Heart right ventricle (tissue), 16 donors: Measurements from ENCODE around the gene CFAP161. TPM values are rescaled to one million over a fixed set of nuclear protein-coding genes. Genes with fewer than 3 reads are reported as not detected.
"Not testable (repeated sequence)": the region's sequence is repeated elsewhere in the genome, so short reads cannot be mapped to it uniquely, and the experiment has no call there.

Source experiments
- ATAC-seq, 8 donors: fragments of 200-7000 bp; cut with Tn5 transposase; one replicate each; pipeline ENCODE4 v1.9.1; 2020; ENCODE audit warnings: mild to moderate bottlenecking in 8 of 8, moderate library complexity in 8 of 8, moderate number of reproducible peaks in 1 of 8
- DNase-seq, 2 donors: peaks; one replicate each; pipeline ENCODE4 v3.0.0-alpha.2; 2020
- H3K27ac ChIP-seq, 10 donors: fragments of 200-600 bp; sonication (generic) in 2 of 10; one replicate each; pipeline versions ENCODE4 v1.5.0 to v1.8.0; 2020 to 2022; ENCODE audit warnings: mild to moderate bottlenecking in 3 of 10
- H3K27me3 ChIP-seq, 7 donors: fragments of 200-600 bp; one replicate each; pipeline ENCODE4 v1.8.0; 2021 to 2022; ENCODE audit warnings: mild to moderate bottlenecking in 2 of 7
- H3K36me3 ChIP-seq, 9 donors: fragments of 200-600 bp; sonication (generic) in 1 of 9; one replicate each; pipeline versions ENCODE4 v1.5.0 to v1.8.0; 2020 to 2022; ENCODE audit warnings: mild to moderate bottlenecking in 2 of 9
- H3K4me1 ChIP-seq, 9 donors: fragments of 200-600 bp; sonication (generic) in 1 of 9; one replicate each; pipeline versions ENCODE4 v1.5.0 to v1.8.0; 2020 to 2022; ENCODE audit warnings: mild to moderate bottlenecking in 4 of 9
- H3K4me3 ChIP-seq, 10 donors: fragments of 200-600 bp; sonication (generic) in 2 of 10; one replicate each; pipeline versions ENCODE4 v1.5.0 to v1.8.0; 2020 to 2022; ENCODE audit warnings: mild to moderate bottlenecking in 7 of 10, moderate library complexity in 2 of 10
- H3K9me3 ChIP-seq, 11 donors: fragments of 200-600 bp in 10 of 11; sonication (generic) in 2 of 11; one replicate each; pipeline versions ENCODE4 v1.5.0 to v1.8.0; 2013 to 2022; ENCODE audit warnings: mild to moderate bottlenecking in 2 of 11, control low read depth in 1 of 11, moderate library complexity in 1 of 11
- WGBS, 2 donors: extraction: QIAGEN DNeasy Blood & Tissue Kit; methylation state at CpG; one replicate each; pipeline ENCODE4 v1.1.7; 2013; ENCODE audit warnings: inconsistent platforms in 1 of 2; 5-methylcytosine and 5-hydroxymethylcytosine counted together
- intact Hi-C, 10 donors: fragments of 100-400 bp; cut with DNase I; formaldehyde crosslinking; loops; one replicate each; pipeline versions ENCODE4 v1.11.1 to v1.14.2; 2022
- polyA plus RNA-seq, 2 donors: library from polyadenylated mRNA; stranded (reverse); fragments of 200-250 nt; gene quantifications; one replicate each; pipeline ENCODE4 v1.2.3, GENCODE V29; 2013
- total RNA-seq, 10 donors: library from RNA; stranded (reverse); fragmentation: NEBNext Ultra II Directional in 3 of 10; extraction: Animal tissue kit (Norgen Biotek cat#: 25700) in 3 of 10; gene quantifications; one replicate each; pipeline versions ENCODE4 v1.2.1 to v1.2.4, GENCODE V29; 2021 to 2023
- TF ChIP-seq, protein P1 (sequence below), 9 donors: fragments of 200-600 bp; sonication (generic) in 2 of 9; IDR thresholded peaks; one replicate each; pipeline versions ENCODE4 v1.5.0 to v1.8.0; 2021 to 2022; ENCODE audit warnings: antibody characterized with exemption in 9 of 9, mild to moderate bottlenecking in 5 of 9, moderate library complexity in 1 of 9
- donor health status: Arrhythmogenic right ventricular cardiomyopathy.
- donor health status: ischemic (EF 13 %, LVEDD 7.1; RV severe dilation, severe dysfunction).
- donor health status: healthy with polysubstance abuse.
- donor health status: DM: no; HTN: yes; CAD: no.
- donor health status: DM: no; HTN: no; CAD: no.
- donor health status: ischemic (EF 25% LVEDD 6.9; RV normal size, moderate dysfunction).
- donor health status: ischemic (EF 25% LVEDD 5.7; RV mildly dilated, moderate dysfunction).
- donor health status: healthy.
- donor health status: DM: yes; HTN: yes; CAD: no.
- donor health status: Ischemic cardiomyopathy.
- donor health status: ischemic (EF 35%, LVEDD 5.7; RV mildly dilated, moderate dysfunction).
- donor health status: nonischemic (EF 11% LVEDD 7.7; RV severe dilation, severe dysfunction).
- donor health status: DM: yes; HTN: yes; CAD: no.
- donor health status: PGD.
- donor health status: ischemic (EF 29% LVEDD 5.4; RV normal size, mild dysfunction).
- donor health status: nonischemic (EF 23%, LVEDD 6.1; RV moderate dilation, normal function).

Gene CFAP161
- total and polyA plus RNA-seq, 12 donors, result 0.28 to 1.2 (median 0.83) TPM

DNA sequence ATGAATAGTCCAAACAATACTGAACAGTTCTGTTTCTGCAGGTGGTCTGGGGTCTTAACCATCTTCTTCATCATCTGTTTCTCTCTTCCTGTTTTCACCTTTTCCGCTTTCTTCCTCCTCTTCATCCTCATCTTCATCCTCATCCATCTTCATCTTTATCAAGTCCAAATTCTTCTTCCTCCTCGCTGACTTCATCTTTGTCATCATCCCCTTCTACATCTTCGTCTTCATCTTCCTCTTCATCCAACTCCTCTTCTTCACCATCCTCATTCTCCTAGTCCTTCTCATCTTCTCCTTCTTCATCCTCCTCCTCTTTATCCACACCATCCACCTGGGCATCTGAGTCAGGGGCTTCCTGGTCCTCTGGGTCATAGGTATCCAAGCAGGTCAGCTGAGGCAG, 16.5 kb upstream of the CFAP161 start:
- TF ChIP-seq, protein P1, sequence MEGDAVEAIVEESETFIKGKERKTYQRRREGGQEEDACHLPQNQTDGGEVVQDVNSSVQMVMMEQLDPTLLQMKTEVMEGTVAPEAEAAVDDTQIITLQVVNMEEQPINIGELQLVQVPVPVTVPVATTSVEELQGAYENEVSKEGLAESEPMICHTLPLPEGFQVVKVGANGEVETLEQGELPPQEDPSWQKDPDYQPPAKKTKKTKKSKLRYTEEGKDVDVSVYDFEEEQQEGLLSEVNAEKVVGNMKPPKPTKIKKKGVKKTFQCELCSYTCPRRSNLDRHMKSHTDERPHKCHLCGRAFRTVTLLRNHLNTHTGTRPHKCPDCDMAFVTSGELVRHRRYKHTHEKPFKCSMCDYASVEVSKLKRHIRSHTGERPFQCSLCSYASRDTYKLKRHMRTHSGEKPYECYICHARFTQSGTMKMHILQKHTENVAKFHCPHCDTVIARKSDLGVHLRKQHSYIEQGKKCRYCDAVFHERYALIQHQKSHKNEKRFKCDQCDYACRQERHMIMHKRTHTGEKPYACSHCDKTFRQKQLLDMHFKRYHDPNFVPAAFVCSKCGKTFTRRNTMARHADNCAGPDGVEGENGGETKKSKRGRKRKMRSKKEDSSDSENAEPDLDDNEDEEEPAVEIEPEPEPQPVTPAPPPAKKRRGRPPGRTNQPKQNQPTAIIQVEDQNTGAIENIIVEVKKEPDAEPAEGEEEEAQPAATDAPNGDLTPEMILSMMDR (IDR thresholded peaks at IDR 0.05), result no peak
- DNase-seq (no peak), ATAC-seq (no peak)
- H3K27ac ChIP-seq, result no peak overlapping the region
- peaks cover 0 to 22% (median 5%) of the 10 kb centered on the region in 9 donors for H3K4me1 ChIP-seq
- 87 to 90% methylated on average over 3 of the region's 3 CpGs for WGBS, 2 donors
- H3K36me3 ChIP-seq, result no peaks in the 10 kb centered on the region
- H3K9me3 ChIP-seq, result no peaks in the 10 kb centered on the region
- no peak overlapping the region for H3K4me3 ChIP-seq
- peaks cover 0 to 30% (median 24%) of the 10 kb centered on the region in 7 donors for H3K27me3 ChIP-seq
- intact Hi-C loops, result no loop called here

DNA sequence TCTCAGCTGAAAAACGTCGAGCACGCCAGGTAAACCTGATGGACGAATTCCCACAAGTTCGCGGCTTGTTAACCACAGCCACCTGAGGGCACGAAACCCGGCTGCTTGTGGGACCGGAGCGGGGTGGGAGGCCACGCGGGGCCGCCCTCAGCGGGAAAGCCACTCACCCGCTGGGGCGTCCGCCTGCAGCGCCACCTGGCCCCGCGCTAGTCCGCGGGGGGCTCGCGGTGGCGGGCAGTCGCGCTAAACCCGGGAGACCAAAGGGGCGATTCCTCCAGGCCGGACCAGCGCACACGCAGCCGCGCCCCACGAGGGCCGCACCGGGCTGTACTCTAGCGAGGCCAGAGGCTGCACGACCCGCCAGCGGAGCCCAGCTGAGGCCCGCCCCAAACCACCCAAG, 15.7 kb upstream of the CFAP161 start:
- intact Hi-C loops, result no loop called here
- DNase-seq, result no peak
- H3K27ac ChIP-seq, result no peak overlapping the region
- H3K4me3 ChIP-seq, result no peak overlapping the region
- TF ChIP-seq, protein P1 (IDR thresholded peaks at IDR 0.05), result no peak
- WGBS, 2 donors, result 32 to 43% methylated on average over 41 to 42 of the region's 42 CpGs
- H3K27me3 ChIP-seq, result peaks cover 0 to 36% (median 24%) of the 10 kb centered on the region in 7 donors
- H3K36me3 ChIP-seq, result no peaks in the 10 kb centered on the region
- no peak for ATAC-seq
- H3K9me3 ChIP-seq, result no peaks in the 10 kb centered on the region
- H3K4me1 ChIP-seq, result peaks cover 0 to 22% (median 5%) of the 10 kb centered on the region in 9 donors

DNA sequence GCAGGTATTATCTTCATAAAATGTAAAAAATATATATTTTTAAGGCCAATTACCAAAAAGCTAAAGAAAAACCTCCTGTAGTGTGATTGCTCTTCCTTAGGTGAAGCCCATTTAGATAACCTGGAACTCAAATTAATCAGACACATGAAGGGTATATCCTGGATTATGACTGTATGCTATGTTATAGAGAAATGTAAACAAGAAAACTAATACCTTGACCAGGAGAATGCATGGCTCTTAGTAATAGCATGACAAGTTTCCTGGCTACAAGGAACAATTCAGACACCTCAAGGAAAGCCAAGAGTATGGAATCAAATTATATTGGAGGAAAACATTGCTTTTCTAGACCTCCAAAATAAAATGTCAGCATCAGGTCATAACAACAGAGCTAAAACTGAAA, 14.0 kb upstream of the CFAP161 start:
- H3K4me3 ChIP-seq, result no peak overlapping the region
- H3K27me3 ChIP-seq, result peaks cover 0 to 51% (median 25%) of the 10 kb centered on the region in 7 donors
- ATAC-seq (no peak), DNase-seq (no peak)
- no peaks in the 10 kb centered on the region for H3K9me3 ChIP-seq
- H3K4me1 ChIP-seq, result peaks cover 0 to 14% (median 0%) of the 10 kb centered on the region in 9 donors
- H3K36me3 ChIP-seq, result no peaks in the 10 kb centered on the region
- no peak overlapping the region for H3K27ac ChIP-seq
- intact Hi-C loops, result no loop called here
- TF ChIP-seq, protein P1 (IDR thresholded peaks at IDR 0.05), result no peak

GRCh38 chr15:81126892-81127291, 7.2 kb upstream of the CFAP161 start:
- Histone ChIP-seq H3K4me3 (no peak overlapping the region), H3K9me3 (peaks cover 0 to 5% (median 0%) of the 10 kb centered on the region in 11 donors), H3K36me3 (no peaks in the 10 kb centered on the region), H3K27ac (no peak overlapping the region), H3K4me1 (no peaks in the 10 kb centered on the region), H3K27me3 (peaks cover 0 to 43% (median 15%) of the 10 kb centered on the region in 7 donors)
- intact Hi-C loops, result no loop called here
- DNase-seq (no peak), ATAC-seq (no peak)
- TF ChIP-seq, protein P1 (IDR thresholded peaks at IDR 0.05), result no peak
- 73% methylated on average over 3 of the region's 3 CpGs for WGBS, 2 donors

DNA sequence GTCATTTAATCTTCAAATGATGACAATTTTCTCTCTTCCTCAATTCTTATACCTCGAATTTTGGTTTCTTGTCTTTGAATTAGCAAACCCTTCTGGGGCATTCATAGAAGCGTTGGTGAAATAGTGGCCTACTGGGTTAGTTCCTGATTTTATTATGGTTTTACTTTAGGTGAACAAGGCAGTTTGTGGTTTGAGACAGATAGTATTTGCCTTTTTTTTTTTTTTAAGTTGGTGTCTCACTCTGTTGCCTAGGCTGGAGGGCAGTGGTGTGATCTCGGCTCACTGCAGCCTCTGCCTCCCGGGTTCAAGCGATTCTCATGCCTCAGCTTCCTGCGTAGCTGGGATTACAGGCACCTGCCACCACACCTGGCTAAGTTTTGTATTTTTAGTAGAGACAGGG, 7.4 kb downstream of the CFAP161 start:
- DNase-seq, H3K9me3 ChIP-seq, intact Hi-C loops, ATAC-seq, H3K4me3 ChIP-seq, H3K4me1 ChIP-seq, H3K36me3 ChIP-seq, H3K27ac ChIP-seq: not testable (repeated sequence)
- H3K27me3 ChIP-seq, result peaks cover 0 to 11% (median 0%) of the 10 kb centered on the region in 7 donors
- WGBS, 2 donors, result 91 to 96% methylated on average over 6 of the region's 6 CpGs
